SK-N-DZ (cell line): ENCODE measurements around the gene CDK16.
A peak's percentile ranks its signal among the peaks of the same experiment; 100 is the strongest.
"Not testable (repeated sequence)": the region's sequence is repeated elsewhere in the genome, so short reads cannot be mapped to it uniquely, and the experiment has no call there.

Source experiments
- DNase-seq: peaks from one replicate; pipeline ENCODE4 v3.0.0-alpha.2; 2015; ENCODE audit warnings: low spot score

The CDK16 gene

DNA sequence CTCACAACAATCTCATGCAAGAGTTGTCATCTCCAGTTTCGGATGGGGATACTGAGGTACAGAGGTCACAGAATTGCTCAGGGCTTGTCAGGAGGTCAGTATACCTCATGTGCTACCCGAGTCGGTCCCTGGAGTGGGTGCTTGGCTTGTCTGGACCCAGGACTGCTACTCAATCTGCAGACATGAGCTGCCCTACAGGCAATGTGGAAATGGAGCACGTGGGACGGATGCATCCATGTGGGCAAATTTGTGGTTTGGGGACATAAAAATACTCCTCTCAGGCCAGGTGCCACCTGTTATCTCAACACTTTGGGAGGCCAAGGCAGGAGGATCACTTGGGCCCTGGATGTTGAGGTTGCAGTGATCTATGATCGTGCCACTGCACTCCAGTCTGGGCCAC is 30.1 kb downstream of the CDK16 start:
- DNase-seq = no peak

- DNase-seq = peak; percentile 12
These were observed 31.5 kb downstream of the CDK16 start for GRCh38 chrX:47250017-47250347.

- DNase-seq = not testable (repeated sequence)
These were observed 39.1 kb downstream of the CDK16 start for GRCh38 chrX:47257620-47258019.

DNA sequence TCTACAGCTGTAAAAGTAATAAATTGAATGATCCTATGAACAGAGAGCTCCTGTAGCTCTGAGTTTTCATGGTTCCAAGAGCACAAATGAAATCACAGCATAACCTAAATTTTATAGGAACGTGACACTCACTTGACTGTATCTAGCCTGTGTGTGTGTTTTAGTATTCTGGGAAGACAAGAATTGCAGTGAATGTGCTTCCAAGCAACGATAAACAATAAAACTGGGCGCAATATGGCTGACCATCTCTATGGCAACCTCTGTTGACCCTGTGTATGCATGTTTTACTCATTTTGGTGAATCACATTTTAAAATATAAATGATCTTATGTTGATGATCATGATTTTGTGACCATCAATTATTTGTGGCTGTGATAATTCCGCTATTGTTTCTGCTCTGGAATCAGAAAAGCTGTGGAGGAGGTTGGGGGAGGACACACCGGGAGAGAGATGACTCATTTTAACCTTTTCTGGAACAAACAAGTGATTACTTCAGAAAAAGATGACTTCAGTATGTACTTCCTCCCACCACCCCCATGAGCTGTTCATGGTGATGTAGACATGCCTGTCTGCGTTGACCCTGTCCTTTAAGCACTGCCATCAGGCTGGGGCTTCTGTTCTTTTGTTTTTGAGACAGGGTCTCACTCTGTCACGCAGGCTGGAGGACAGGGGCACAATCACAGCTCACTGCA is 46.1 kb downstream of the CDK16 start:
- DNase-seq = no peak

GRCh38 chrX:47266643-47267042 is 48.2 kb downstream of the CDK16 start:
- DNase-seq = no peak

- DNase-seq = no peak
These were observed 53.5 kb downstream of the CDK16 start for GRCh38 chrX:47272013-47272408.

DNA sequence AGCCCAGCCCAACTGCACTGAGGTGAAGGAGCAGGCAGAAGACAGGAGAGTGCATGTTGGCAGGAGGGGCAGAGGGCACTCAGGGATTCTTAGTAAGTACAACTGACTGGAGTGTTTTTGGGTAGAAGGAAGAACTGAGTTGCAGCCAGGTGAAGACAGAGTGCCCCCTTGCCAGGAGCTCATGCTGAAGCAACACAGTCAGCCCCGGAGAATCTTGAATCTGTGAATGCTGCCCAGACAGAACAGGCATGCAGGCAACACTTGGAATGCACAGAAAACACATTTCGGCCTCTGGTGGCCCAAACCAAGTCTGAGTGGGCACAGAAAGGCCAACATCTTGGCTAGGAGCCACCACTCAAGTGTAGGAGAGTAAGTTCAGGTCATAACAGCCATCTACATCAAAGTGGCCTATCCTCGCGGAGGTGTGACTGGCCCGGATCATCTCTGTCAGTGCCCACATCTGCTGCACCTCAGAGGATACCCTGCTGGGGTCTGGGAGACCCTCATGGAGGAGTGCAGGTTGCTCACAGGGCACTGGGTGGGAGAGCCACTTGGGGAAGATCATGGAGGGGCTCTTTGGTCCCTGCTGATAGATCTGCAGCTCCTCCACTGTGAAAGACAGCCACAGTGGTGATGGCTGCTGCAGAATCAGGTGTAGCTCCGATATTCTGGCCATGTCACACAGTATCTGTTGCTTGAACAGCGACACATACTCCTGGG is 54.7 kb downstream of the CDK16 start:
- DNase-seq = no peak

GRCh38 chrX:47278691-47279090 is 60.2 kb downstream of the CDK16 start:
- DNase-seq = no peak
